Psoas muscle (tissue), 8 donors: ENCODE results near the gene BRD7. TPM values are rescaled to one million over a fixed set of nuclear protein-coding genes. Genes with fewer than 3 reads are reported as not detected.

Experiments used
- ATAC-seq, 4 donors: fragments of 200-7000 bp; cut with Tn5 transposase; one replicate each; pipeline ENCODE4 v1.9.1; 2020; ENCODE audit warnings: moderate library complexity in 3 of 4, mild to moderate bottlenecking in 2 of 4
- DNase-seq, 2 donors: peaks; one replicate each; pipeline ENCODE4 v3.0.0-alpha.2; 2020
- H3K27ac ChIP-seq: fragments of 200-600 bp; one replicate; pipeline ENCODE4 v1.8.0; 2022
- H3K27me3 ChIP-seq, 3 donors: fragments of 200-600 bp in 1 of 3; one replicate each; pipeline versions ENCODE4 v1.6.1 to v1.8.0; 2013 to 2022; ENCODE audit warnings: low read length in 2 of 3, mild to moderate bottlenecking in 2 of 3, moderate library complexity in 1 of 3; ENCODE audit not compliant: insufficient read depth in 3 of 3
- H3K36me3 ChIP-seq, 2 donors: fragments of 200-600 bp in 1 of 2; one replicate each; pipeline versions ENCODE4 v1.6.1 to v1.8.0; 2013 to 2022; ENCODE audit warnings: low read depth in 1 of 2, mild to moderate bottlenecking in 1 of 2, moderate library complexity in 1 of 2; ENCODE audit not compliant: insufficient read depth in 1 of 2
- H3K4me1 ChIP-seq: fragments of 200-600 bp; one replicate; pipeline ENCODE4 v1.8.0; 2022
- H3K4me3 ChIP-seq: fragments of 200-600 bp; one replicate; pipeline ENCODE4 v1.8.0; 2022; ENCODE audit warnings: mild to moderate bottlenecking
- H3K9me3 ChIP-seq: fragments of 200-600 bp; one replicate; pipeline ENCODE4 v1.8.0; 2022
- CTCF ChIP-seq: fragments of 200-600 bp; IDR thresholded peaks from one replicate; pipeline ENCODE4 v1.8.0; 2022; ENCODE audit warnings: antibody characterized with exemption
- WGBS, 3 donors: extraction: QIAGEN DNeasy Blood & Tissue Kit; methylation state at CpG; one replicate each; pipeline versions ENCODE4 v1.1.6 to v1.1.7; 2013; 5-methylcytosine and 5-hydroxymethylcytosine counted together
- intact Hi-C, 2 donors: fragments of 100-400 bp; cut with DNase I; formaldehyde crosslinking; loops; one replicate each; pipeline versions ENCODE4 v1.11.0 to v1.14.2; 2022
- polyA plus RNA-seq, 3 donors: library from polyadenylated mRNA; stranded (reverse); fragments of 200-250 nt; gene quantifications; one replicate each; pipeline ENCODE4 v1.2.3, GENCODE V29; 2013
- total RNA-seq, 4 donors: library from RNA; stranded (reverse); fragmentation: NEBNext Ultra II Directional in 2 of 4; extraction: Animal tissue kit (Norgen Biotek cat#: 25700) in 2 of 4; gene quantifications; one replicate each; pipeline versions ENCODE4 v1.2.1 to v1.2.4, GENCODE V29; 2021 to 2023
- donor health status: healthy with polysubstance abuse.
- donor health status: DM: no; HTN: no; CAD: no; lungs with moderate emphysema.
- donor health status: Bipolar disorder and iron deficiency.
- donor health status: healthy.
- donor health status: DM: yes; HTN: yes; CAD: no.
- donor health status: DM: no; HTN: no; CAD: no.
- donor health status: DM: no; HTN: no; CAD: no.
- donor health status: DM: yes; HTN: yes; CAD: no.

The BRD7 gene
- total and polyA plus RNA-seq, 7 donors = 32.4 to 77.1 (median 49.1) TPM

DNA sequence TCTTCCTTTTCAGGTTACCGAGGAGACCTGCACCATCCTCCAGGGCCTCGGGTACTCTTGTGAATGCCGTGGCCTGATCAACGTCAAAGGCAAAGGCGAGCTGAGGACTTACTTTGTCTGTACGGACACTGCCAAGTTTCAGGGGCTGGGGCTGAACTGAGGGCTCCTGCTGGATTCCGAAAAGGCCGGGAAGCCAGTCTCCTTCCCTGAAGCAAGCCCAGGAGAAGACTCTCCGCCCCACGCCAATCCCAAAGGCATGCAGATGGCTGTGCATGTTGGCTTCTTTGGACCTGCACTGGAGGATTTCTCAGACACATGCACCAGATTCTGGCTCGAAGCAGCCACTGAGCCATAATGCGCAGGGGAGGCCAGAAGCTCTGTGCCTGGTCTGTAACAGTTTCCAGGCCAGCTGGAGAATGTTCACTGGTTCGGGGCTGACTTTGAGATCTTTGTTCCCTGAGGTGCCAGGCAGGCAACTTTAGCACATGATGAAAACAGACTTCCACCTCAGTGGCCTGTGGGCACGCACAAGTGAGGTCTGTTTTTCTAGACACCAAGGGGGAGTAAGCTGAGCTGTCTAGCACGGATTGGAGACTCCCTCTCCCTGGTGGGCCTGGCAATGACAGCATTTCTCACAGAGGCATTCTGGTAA is 53.3 kb downstream of the BRD7 start:
- WGBS, 3 donors = 57 to 72% (median 66%) methylated on average over 15 of the region's 15 CpGs
- intact Hi-C loops = no loop called here
- H3K4me1 ChIP-seq = no peaks in the 10 kb centered on the region
- H3K9me3 ChIP-seq = no peaks in the 10 kb centered on the region
- DNase-seq = peak in 1 of 2 donors; percentile 25
- no peak for ATAC-seq
- no peak overlapping the region for H3K27ac ChIP-seq
- H3K36me3 ChIP-seq = peaks cover 13 to 73% of the 10 kb centered on the region in 2 donors
- no peak overlapping the region for H3K4me3 ChIP-seq
- no peak for TF ChIP-seq CTCF
- H3K27me3 ChIP-seq = no peaks in the 10 kb centered on the region

DNA sequence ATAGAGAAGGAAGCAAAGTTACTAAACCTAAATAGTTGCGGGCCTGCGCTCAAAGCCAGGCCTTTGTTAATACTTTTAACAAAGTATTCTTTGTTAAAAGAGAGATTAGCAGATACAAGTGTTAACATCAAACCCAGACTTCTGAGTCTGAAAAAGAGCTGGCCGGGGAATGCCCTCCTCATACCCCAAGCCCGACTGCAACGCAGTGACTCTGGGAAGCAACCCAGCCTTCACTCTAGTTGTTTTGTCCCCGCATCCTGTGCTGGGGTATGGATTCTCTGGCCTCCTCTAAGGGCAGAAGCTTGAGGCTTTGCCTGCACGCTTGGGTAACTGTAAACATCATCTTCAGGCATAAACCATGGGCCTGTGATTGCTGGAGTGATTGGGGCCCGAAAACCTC is 54.1 kb downstream of the BRD7 start:
- no peak for ATAC-seq
- intact Hi-C loops = no loop called here
- Histone ChIP-seq H3K9me3 (no peaks in the 10 kb centered on the region), H3K27me3 (no peaks in the 10 kb centered on the region), H3K4me1 (no peaks in the 10 kb centered on the region), H3K27ac (no peak overlapping the region), H3K36me3 (peaks cover 5 to 64% of the 10 kb centered on the region in 2 donors), H3K4me3 (no peak overlapping the region)
- 79 to 85% (median 82%) methylated on average over 8 of the region's 8 CpGs for WGBS, 3 donors
- no peak for DNase-seq
- TF ChIP-seq CTCF = no peak

DNA sequence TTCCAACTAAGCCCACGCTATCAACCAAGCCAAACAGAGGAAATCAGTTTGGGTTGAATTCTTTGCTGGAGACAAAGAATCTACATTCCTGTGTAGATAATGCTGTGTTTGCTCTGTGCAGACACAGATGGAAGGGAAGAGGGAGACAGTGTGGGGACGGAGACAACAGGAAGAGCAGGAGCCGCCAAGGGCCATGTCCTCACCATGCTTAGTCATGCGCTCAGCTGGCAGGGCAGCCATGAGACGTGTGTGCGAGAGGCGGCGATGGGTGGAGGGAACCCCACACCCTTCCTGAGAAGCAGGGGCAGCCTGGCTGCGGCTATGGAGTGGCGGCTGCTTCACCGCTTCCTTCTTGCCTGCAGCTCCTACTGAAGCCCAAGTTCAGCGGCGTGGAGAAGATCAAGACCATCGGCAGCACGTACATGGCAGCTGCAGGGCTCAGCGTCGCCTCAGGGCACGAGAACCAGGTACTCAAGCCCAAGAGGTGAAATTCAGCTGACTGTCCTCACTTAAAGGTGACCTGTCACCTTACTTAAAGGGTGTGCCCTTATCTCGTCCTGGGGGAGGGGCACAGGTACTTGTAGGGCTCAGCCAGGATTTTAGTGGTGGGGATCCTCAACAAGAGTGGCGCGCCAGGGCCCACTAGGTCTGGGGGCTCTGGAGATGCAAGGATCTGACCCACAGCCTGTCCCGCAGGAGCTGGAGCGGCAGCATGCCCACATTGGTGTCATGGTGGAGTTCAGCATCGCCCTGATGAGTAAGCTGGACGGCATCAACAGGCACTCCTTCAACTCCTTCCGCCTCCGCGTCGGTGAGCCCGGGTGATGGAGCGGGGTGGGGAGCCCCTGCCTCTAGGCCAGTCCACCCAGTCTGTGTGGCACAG is 55.0 kb downstream of the BRD7 start:
- Histone ChIP-seq H3K27ac (no peak overlapping the region), H3K4me3 (no peak overlapping the region), H3K9me3 (no peaks in the 10 kb centered on the region), H3K36me3 (peaks cover 3 to 56% of the 10 kb centered on the region in 2 donors), H3K4me1 (no peaks in the 10 kb centered on the region), H3K27me3 (no peaks in the 10 kb centered on the region)
- intact Hi-C loops = no loop called here
- DNase-seq (peak; percentile 79 to 80), ATAC-seq (peak; percentile 57 to 70 (median 62))
- TF ChIP-seq CTCF = no peak
- WGBS, 3 donors = 81 to 85% (median 82%) methylated on average over 31 of the region's 31 CpGs

- TF ChIP-seq CTCF = no peak
- no peak overlapping the region for H3K4me3 ChIP-seq
- no peaks in the 10 kb centered on the region for H3K9me3 ChIP-seq
- H3K27me3 ChIP-seq = no peaks in the 10 kb centered on the region
- no peak overlapping the region for H3K27ac ChIP-seq
- 82 to 86% (median 83%) methylated on average over 22 of the region's 22 CpGs for WGBS, 3 donors
- H3K36me3 ChIP-seq = peaks cover 0 to 38% of the 10 kb centered on the region in 2 donors
- DNase-seq (peak in 1 of 2 donors; percentile 23), ATAC-seq (peak in 1 of 4 donors; percentile 13)
- intact Hi-C loops = no loop called here
- H3K4me1 ChIP-seq = no peaks in the 10 kb centered on the region
These were observed 56.8 kb downstream of the BRD7 start for GRCh38 chr16:50311891-50312501.
